Ishikawa (cell line): ENCODE measurements around the gene ECPAS.

Experiments used
- CEBPB ChIP-seq: IDR thresholded peaks from 2 replicates; pipeline ENCODE4 v1.6.1; 2012
- CREB1 ChIP-seq: IDR thresholded peaks from 2 replicates; pipeline ENCODE4 v1.6.1; 2012; ENCODE audit warnings: low read depth
- EGR1 ChIP-seq: IDR thresholded peaks from 2 replicates; pipeline ENCODE4 v1.6.1; 2012
- EP300 ChIP-seq: IDR thresholded peaks from 2 replicates; pipeline ENCODE4 v1.6.1; 2012; ENCODE audit warnings: borderline replicate concordance
- FOXM1 ChIP-seq: IDR thresholded peaks from 2 replicates; pipeline ENCODE4 v1.6.1; 2012; ENCODE audit warnings: low read depth, borderline replicate concordance
- NFIC ChIP-seq: IDR thresholded peaks from 2 replicates; pipeline ENCODE4 v1.6.1; 2012
- RAD21 ChIP-seq: IDR thresholded peaks from 2 replicates; pipeline ENCODE4 v1.6.1; 2012; ENCODE audit warnings: low read depth
- REST ChIP-seq: IDR thresholded peaks from 2 replicates; pipeline ENCODE4 v1.6.1; 2012; ENCODE audit warnings: low read depth, mild to moderate bottlenecking
- TAF1 ChIP-seq: IDR thresholded peaks from 2 replicates; pipeline ENCODE4 v1.6.1; 2012; ENCODE audit warnings: low read depth, mild to moderate bottlenecking
- TCF12 ChIP-seq: IDR thresholded peaks from 2 replicates; pipeline ENCODE4 v1.6.1; 2012; ENCODE audit warnings: low read depth
- TEAD4 ChIP-seq: IDR thresholded peaks from 2 replicates; pipeline ENCODE4 v1.6.1; 2012
- YY1 ChIP-seq: IDR thresholded peaks from 2 replicates; pipeline ENCODE4 v1.6.1; 2012; ENCODE audit warnings: low read depth
- ZBTB7A ChIP-seq: IDR thresholded peaks from 2 replicates; pipeline ENCODE4 v1.6.1; 2012; ENCODE audit warnings: low read depth
- TF ChIP-seq, protein P1 (sequence below): IDR thresholded peaks from 2 replicates; pipeline ENCODE4 v1.6.1; 2012
- TF ChIP-seq, protein P2 (sequence below): IDR thresholded peaks from 2 replicates; pipeline ENCODE4 v1.6.1; 2012

ECPAS gene

GRCh38 chr9:111400564-111400898, 83.7 kb downstream of the ECPAS start:
- no peak for TF ChIP-seq EGR1
- no peak for TF ChIP-seq RAD21
- TF ChIP-seq CEBPB: no peak
- TF ChIP-seq YY1: no peak
- TF ChIP-seq, protein P1, sequence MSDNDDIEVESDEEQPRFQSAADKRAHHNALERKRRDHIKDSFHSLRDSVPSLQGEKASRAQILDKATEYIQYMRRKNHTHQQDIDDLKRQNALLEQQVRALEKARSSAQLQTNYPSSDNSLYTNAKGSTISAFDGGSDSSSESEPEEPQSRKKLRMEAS: no peak
- no peak for TF ChIP-seq EP300
- no peak for TF ChIP-seq TAF1
- no peak for TF ChIP-seq FOXM1
- no peak for TF ChIP-seq CREB1
- TF ChIP-seq TCF12: no peak
- TF ChIP-seq TEAD4: no peak
- no peak for TF ChIP-seq REST
- no peak for TF ChIP-seq NFIC
- TF ChIP-seq, protein P2, sequence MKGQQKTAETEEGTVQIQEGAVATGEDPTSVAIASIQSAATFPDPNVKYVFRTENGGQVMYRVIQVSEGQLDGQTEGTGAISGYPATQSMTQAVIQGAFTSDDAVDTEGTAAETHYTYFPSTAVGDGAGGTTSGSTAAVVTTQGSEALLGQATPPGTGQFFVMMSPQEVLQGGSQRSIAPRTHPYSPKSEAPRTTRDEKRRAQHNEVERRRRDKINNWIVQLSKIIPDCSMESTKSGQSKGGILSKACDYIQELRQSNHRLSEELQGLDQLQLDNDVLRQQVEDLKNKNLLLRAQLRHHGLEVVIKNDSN: no peak
- TF ChIP-seq ZBTB7A: no peak

- TF ChIP-seq, protein P2: no peak
- peak; percentile 41 for TF ChIP-seq RAD21
Measured at GRCh38 chr9:111399772-111400563, 84.2 kb downstream of the ECPAS start.

DNA sequence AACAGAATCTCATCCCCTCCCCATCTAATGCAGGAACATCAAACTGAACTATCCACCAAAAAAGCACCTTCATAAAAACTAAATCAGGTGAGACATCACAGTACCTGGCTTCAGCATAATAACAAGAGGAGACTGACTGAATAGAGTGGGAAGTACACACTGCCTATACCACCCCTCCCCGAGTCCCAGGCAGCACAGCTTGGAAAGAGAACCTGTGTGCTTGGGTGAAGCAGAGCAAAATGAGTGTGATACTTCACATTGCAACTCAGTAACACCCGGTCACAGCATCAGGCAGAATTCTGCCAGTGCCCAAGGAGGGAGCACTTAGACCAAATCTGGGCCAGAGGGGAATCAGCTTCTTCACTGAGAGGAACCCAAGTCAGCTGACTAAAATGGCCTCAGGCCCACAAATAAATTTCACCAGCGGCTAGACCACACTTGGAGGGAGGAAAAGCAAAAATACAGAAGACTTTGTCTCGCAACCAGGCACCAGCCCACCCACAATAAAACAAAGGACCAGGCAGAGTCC, 84.9 kb downstream of the ECPAS start:
- TF ChIP-seq RAD21 (no peak), YY1 (no peak), FOXM1 (no peak)

DNA sequence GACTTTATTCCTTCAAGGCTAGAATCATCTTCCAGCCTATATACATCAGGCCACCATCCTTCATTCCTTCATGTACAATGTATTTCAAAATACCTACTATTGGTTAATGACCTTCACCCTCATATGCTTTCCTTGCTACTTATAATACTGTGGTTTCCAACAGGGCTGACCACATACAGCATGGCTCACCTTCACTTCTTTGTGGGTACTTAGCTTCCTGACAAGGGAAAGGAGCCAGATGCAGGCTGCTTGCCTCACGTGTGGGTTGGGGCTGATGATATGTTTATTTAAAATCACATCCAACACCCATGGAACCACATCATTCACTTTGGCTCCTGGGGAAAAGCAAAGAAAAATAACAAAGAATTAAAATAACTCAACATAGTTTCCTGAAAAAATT, 90.2 kb downstream of the ECPAS start:
- TF ChIP-seq TAF1 (no peak), CREB1 (no peak), NFIC (no peak), FOXM1 (no peak), TEAD4 (no peak), YY1 (no peak), TCF12 (no peak), RAD21 (no peak), EGR1 (no peak), EP300 (no peak), ZBTB7A (no peak), CEBPB (no peak), REST (no peak)
- TF ChIP-seq, protein P1: no peak
- TF ChIP-seq, protein P2: no peak

- TF ChIP-seq, protein P1: no peak
- no peak for TF ChIP-seq NFIC
- no peak for TF ChIP-seq CEBPB
- TF ChIP-seq FOXM1: no peak
- no peak for TF ChIP-seq RAD21
- no peak for TF ChIP-seq CREB1
- no peak for TF ChIP-seq EGR1
- TF ChIP-seq, protein P2: no peak
- no peak for TF ChIP-seq EP300
- no peak for TF ChIP-seq ZBTB7A
- no peak for TF ChIP-seq YY1
- no peak for TF ChIP-seq REST
- TF ChIP-seq TEAD4: no peak
- TF ChIP-seq TCF12: no peak
- no peak for TF ChIP-seq TAF1
Measured at GRCh38 chr9:111389406-111389805, 94.8 kb downstream of the ECPAS start.
